GM18511 (cell line): Measurements from ENCODE around the gene MCTP2.

ENCODE experiments used
- ATAC-seq: cut with Tn5 transposase; IDR thresholded peaks from one replicate; pipeline ENCODE4 v1.9.1; 2021; ENCODE audit warnings: mild to moderate bottlenecking, moderate library complexity; ENCODE audit not compliant: unreplicated experiment

Gene MCTP2

GRCh38 chr15:94348084-94348483 is 116.7 kb downstream of the MCTP2 start:
- no peak for ATAC-seq

DNA sequence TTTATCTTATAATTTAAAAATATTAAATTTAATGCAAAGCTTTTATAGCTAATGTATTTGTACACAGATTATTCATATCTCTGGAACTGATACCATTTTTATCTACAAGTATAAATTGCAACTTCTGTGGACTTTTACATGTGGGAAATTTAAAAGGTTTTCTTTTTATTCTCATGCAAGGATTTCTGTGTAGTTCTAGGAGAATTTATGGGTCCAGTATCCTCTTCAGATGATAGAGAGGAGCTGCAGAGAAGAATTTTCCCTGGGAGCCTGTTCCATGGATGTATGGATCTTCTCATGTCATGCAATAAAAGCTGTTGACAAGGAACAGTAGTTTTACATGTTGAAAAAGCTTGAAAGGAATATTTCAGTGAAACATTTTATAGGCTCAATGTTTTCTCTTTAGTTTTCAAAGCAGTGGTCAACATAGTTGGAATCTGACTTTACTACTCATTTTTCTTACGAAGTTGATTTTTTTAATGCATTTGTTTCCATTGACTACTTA is 119.7 kb downstream of the MCTP2 start:
- ATAC-seq, result no peak

GRCh38 chr15:94352636-94353487 is 121.5 kb downstream of the MCTP2 start:
- ATAC-seq, result no peak

DNA sequence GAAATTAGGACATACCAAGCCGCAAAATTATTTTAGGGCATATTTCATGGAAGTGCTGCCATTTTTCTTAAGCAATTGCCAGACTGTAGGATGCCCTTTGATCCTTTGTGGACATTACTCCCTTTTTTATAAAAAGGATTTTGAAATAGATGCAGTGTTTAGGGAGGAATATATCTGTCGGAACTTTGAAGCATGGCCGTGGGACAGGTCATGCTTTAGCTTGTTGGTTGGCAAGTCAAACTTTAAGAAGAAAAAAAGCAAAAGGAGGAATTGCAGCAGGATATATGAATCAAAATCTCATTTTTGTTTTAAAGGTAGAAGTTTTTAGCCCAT is 122.1 kb downstream of the MCTP2 start:
- no peak for ATAC-seq

- no peak for ATAC-seq
Measured at GRCh38 chr15:94354655-94355054, 123.3 kb downstream of the MCTP2 start.

DNA sequence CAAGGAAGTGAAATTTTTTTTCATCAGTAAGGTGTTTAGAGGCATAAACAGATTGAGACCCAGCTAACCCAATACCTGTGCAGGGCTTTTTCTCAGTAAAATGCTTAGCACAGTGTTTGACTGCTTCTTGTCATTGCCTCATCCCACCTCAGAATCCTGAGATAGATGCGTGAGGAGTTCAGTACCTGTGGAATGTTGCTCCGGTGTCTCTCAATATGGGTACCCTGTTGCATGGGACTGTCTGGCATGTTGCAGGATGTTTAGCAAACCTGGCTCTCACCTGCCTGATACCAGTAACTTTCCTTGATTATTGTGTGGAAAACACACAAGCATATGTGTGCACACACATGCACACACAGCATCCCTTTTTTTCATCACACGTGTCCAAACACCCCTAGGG is 128.4 kb downstream of the MCTP2 start:
- ATAC-seq, result no peak

DNA sequence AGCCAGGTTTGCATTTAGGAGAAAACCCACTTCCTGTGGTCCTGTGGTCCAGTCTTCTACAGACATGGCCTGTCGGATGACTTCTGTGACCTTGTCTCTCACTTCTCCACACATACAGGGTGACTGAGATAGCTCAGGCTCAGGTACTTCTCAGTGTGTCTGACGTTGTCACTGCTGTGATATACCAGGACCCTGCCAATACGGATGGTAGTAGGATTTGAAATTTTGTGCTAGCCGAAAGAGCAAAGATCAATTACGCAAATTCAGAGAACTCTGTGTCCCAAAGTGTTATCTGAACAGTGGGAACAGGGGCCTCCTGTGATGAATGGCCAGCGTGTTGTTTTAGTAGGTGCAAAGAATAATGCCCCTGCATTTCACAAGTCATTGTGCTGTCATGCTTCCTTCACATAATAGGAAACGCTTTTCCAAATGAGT is 128.9 kb downstream of the MCTP2 start:
- no peak for ATAC-seq

GRCh38 chr15:94362385-94363092 is 131.2 kb downstream of the MCTP2 start:
- ATAC-seq, result no peak

DNA sequence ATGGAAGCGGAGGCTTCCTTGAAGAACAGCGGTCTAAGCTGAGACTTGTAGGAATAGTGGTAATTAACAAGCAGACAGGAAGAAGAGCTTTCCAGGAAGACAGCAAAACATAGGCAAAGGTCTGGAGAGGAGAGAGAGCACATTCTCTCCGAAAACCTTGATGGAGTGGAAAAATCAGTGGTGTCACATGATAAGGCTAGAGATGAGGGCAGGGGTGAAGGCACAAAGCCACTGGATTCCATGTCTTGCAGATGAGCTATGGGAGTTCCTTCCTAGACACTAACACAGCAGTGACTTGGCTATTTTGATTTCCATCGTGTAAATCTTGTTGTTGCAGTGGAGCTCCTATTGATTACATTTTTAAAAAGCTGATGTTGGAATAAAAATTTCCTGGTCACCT is 132.0 kb downstream of the MCTP2 start:
- ATAC-seq, result no peak

- no peak for ATAC-seq
Measured at GRCh38 chr15:94366781-94367180, 135.4 kb downstream of the MCTP2 start.

DNA sequence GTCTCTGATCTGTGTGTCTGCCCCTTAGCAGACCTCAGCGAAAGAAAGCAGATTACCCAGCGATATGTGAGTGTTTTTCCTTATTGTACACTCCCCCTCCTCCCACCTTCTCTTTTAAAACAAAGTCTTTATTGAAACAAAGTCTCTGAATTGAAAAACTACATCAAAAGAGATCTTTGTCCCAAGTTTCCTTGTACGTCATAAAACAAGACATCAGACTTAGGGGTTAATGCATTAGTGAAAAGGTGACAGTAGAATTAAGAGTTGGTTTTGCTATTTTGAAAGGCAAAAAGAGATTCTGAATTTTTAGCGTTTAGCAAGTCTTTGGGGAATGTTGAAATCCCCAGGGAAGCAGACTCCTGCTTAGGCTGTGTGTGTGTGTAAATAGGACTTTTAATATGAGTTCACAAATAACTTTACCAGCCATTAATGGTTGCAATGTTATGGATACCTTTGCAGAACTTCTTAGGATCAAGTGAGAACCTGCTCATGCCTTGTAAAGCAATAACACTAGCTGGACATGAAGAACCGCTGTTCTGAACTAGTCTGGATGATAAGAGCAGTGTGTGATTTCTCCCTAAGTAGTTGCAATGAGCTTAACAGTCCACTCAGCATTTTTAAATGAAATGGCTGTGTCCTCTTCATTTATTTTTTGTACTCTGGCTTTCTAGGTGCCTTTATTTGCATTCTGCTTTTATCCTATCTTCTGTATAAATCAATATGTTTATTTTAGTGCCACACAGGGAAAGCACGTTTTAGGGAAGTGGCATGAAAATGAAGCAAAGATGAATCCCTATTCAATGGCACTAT is 136.6 kb downstream of the MCTP2 start:
- ATAC-seq, result no peak

DNA sequence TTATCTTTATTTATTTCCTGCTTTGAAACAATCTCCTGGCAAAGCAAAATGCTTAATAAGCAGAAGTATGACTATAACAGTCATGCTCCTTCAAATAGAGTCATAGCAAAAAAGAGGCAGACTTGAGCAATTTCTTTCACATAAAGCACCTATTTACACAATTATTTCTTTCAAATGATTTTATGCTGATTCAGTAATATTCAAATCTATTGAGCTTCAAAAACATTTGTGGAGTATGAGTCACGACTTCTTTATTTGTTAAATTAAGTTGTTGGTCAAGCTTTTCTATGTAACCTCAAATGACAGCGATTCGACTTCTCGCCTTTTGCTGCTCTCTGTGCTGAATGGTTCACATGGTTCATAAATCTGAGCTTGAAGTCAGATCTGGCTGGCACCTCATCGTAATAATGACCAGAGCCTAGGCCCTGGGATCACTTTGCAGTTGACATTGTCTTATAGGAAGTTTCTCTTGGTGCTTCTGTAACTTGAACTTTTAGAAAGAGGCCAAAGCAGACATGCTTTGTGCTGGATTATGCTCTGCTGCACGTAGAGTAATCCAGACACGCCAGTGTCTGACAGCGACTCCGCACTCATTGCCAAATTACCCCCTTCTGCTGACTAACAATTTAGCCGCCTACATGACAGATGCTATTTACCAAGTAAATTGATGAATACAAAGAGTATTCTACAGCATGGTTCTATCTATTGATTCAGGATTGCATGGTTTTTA is 139.0 kb downstream of the MCTP2 start:
- ATAC-seq, result no peak

- no peak for ATAC-seq
Measured at GRCh38 chr15:94370936-94371285, 139.6 kb downstream of the MCTP2 start.

- ATAC-seq, result no peak
Measured at GRCh38 chr15:94372821-94373220, 141.5 kb downstream of the MCTP2 start.

DNA sequence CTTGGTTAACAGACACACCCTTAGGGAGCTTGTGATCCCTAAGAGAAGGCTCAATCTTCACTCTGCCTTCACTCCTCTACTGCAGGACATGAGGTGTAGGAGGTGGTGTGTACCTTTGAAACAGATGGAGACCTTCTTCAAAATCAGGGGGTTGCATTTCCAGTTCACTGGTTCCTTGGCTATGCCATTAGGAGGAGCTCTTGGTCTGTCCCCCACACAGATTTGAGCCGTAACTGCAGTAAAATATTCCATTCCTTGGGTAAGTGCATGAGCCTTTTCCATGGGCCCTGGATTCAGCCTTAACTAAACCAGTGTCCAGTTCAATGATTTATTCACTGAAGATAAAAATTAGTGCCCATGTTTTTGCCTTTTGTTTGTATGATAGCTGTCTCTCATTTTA is 144.6 kb downstream of the MCTP2 start:
- no peak for ATAC-seq

DNA sequence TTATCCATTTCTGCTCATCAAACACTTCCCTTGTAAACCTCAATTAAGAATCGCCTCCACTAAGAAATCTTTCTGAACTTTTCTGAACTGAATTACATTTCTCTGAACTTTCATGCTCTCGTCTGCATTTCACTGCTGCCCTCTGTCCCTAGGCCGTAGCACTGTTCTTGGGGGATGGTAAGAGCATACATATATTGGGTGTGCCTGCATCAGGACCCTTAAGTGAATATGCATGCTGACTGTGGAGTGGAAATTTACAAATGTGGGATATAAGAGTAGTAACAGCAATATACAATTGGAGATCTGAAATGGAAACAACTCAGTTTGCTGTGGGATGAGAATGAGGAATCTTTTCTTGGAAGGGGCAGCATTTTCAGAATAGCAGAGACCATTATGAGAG is 148.6 kb downstream of the MCTP2 start:
- no peak for ATAC-seq

GRCh38 chr15:94380798-94381197 is 149.4 kb downstream of the MCTP2 start:
- no peak for ATAC-seq

- ATAC-seq, result no peak
Measured at GRCh38 chr15:94381384-94381783, 150.0 kb downstream of the MCTP2 start.

DNA sequence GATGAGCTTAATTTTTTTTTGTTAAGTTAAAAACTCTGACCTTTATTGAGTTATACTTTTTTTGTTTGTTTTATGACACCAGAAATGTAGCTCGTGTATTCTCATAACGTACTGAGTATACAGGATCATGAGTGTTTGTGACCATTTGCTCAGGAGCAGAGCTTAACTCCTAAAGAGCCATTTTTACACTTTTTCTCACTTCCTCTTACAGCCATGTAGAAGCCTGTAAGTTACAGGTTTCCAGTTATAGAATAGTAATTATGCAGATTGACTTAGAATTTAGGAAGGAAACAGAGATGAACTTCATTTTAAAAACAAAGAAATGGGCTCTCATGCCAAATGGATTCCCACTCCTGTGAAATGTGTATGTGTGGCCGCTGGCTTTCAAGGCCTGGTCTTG is 151.7 kb downstream of the MCTP2 start:
- ATAC-seq, result no peak

GRCh38 chr15:94383706-94384105 is 152.3 kb downstream of the MCTP2 start:
- ATAC-seq, result no peak

- ATAC-seq, result no peak
Measured at GRCh38 chr15:94385441-94385840, 154.1 kb downstream of the MCTP2 start.
